Esophagus (tissue), 2 donors: ENCODE results near the gene SYNGR4. TPM values are rescaled to one million over a fixed set of nuclear protein-coding genes. Genes with fewer than 3 reads are reported as not detected.

ENCODE experiments used
- H3K27ac ChIP-seq, 2 donors: one replicate each; pipeline ENCODE4 v1.5.1; 2013; ENCODE audit warnings: low read depth in 2 of 2, mild to moderate bottlenecking in 2 of 2, inconsistent platforms in 1 of 2, low read length in 1 of 2, moderate library complexity in 1 of 2
- H3K27me3 ChIP-seq, 2 donors: one replicate each; pipeline ENCODE4 v1.6.1; 2013; ENCODE audit warnings: low read length in 2 of 2, control low read depth in 1 of 2, mild to moderate bottlenecking in 1 of 2; ENCODE audit not compliant: insufficient read depth in 2 of 2, control insufficient read depth in 1 of 2
- H3K36me3 ChIP-seq, 2 donors: one replicate each; pipeline ENCODE4 v1.6.1; 2013; ENCODE audit warnings: low read length in 1 of 2; ENCODE audit not compliant: control insufficient read depth in 2 of 2, insufficient read depth in 2 of 2
- H3K4me1 ChIP-seq, 2 donors: one replicate each; pipeline ENCODE4 v1.6.1; 2013; ENCODE audit warnings: low read length in 1 of 2; ENCODE audit not compliant: control insufficient read depth in 2 of 2, insufficient read depth in 2 of 2
- H3K4me3 ChIP-seq, 2 donors: one replicate each; pipeline ENCODE4 v1.5.1; 2013; ENCODE audit warnings: low read length in 2 of 2, mild to moderate bottlenecking in 2 of 2, low read depth in 1 of 2, moderate library complexity in 1 of 2
- H3K9me3 ChIP-seq, 2 donors: one replicate each; pipeline ENCODE4 v1.6.1; 2013; ENCODE audit warnings: mild to moderate bottlenecking in 2 of 2, low read depth in 1 of 2, low read length in 1 of 2, moderate library complexity in 1 of 2; ENCODE audit not compliant: control insufficient read depth in 2 of 2, insufficient read depth in 1 of 2
- WGBS, 2 donors: extraction: QIAGEN DNeasy Blood & Tissue Kit; methylation state at CpG; one replicate each; pipeline ENCODE4 v1.1.7; 2013; 5-methylcytosine and 5-hydroxymethylcytosine counted together
- polyA plus RNA-seq, 2 donors: library from polyadenylated mRNA; stranded (reverse); fragments of 200-250 nt; gene quantifications; one replicate each; pipeline ENCODE4 v1.2.3, GENCODE V29; 2013
- donor health status: healthy with polysubstance abuse.
- donor health status: Bipolar disorder and iron deficiency.

The SYNGR4 gene
- polyA plus RNA-seq, 2 donors: not detected

- Histone ChIP-seq H3K36me3 (no peaks in the 10 kb centered on the region), H3K9me3 (no peaks in the 10 kb centered on the region), H3K27ac (no peak overlapping the region), H3K4me3 (no peak overlapping the region), H3K4me1 (no peaks in the 10 kb centered on the region), H3K27me3 (no peaks in the 10 kb centered on the region)
- 87 to 89% methylated on average over 5 of the region's 5 CpGs for WGBS, 2 donors
Measured at GRCh38 chr19:48353677-48354076, 10.5 kb upstream of the SYNGR4 start.

GRCh38 chr19:48354332-48354992 is 9.7 kb upstream of the SYNGR4 start:
- H3K4me1 ChIP-seq: no peaks in the 10 kb centered on the region
- no peaks in the 10 kb centered on the region for H3K27me3 ChIP-seq
- whole genome bisulfite sequencing, 2 donors: 86 to 88% methylated on average over 15 of the region's 15 CpGs
- H3K9me3 ChIP-seq: no peaks in the 10 kb centered on the region
- H3K4me3 ChIP-seq: no peak overlapping the region
- H3K27ac ChIP-seq: no peak overlapping the region
- H3K36me3 ChIP-seq: no peaks in the 10 kb centered on the region

DNA sequence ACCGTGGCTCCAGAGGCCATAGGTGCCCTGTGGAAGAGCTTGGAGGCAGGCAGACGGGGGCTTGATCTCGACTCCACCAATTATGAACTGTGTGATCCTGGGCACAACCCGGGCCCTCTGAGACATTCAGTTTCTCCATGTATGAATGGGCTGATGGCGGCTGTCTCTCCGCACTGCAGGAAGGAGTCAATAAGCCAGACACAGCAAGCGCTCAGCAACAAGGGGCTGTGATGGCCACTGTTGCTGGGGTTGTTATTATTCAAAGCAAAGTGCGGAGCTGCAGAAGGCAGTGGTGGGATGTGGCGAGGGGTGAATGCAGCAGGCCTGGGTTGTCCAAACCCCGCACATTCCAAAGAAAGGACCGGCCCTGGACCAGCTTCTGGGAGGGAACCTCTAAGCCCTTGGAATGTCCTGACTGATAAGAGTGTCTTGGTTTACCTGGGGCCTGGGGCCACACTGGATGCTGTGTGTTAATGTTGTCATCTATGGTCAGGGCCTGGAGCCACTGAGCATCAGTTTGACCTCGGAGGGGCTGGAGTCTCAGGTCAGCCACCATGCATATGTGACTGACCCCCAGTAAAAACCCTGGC is 8.7 kb upstream of the SYNGR4 start:
- no peaks in the 10 kb centered on the region for H3K9me3 ChIP-seq
- H3K27me3 ChIP-seq: no peaks in the 10 kb centered on the region
- WGBS, 2 donors: 88 to 89% methylated on average over 12 of the region's 12 CpGs
- no peak overlapping the region for H3K4me3 ChIP-seq
- no peaks in the 10 kb centered on the region for H3K36me3 ChIP-seq
- H3K27ac ChIP-seq: no peak overlapping the region
- no peaks in the 10 kb centered on the region for H3K4me1 ChIP-seq

DNA sequence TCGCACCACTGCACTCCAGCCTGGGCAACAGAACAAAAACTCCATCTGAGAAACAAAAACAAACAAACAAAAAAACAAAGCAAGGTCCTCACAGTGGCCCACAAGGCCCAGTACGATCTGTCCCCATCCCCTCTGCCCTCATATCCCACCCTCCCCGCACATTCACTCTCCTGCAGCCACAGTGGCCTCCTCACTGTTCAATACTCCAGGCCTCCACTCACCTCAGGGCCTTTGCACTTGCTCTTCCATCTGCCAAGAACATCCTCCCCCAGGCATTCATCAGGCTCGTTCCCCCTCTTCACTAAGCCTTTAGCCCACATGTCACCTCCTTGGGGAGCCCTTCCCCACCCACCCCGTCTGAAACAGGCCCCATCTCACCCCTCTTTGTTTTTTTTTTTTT is 5.0 kb upstream of the SYNGR4 start:
- Histone ChIP-seq H3K4me1 (no peaks in the 10 kb centered on the region), H3K9me3 (no peaks in the 10 kb centered on the region), H3K4me3 (no peak overlapping the region), H3K27me3 (no peaks in the 10 kb centered on the region), H3K36me3 (no peaks in the 10 kb centered on the region), H3K27ac (no peak overlapping the region)
- 85 to 95% methylated on average over 5 of the region's 5 CpGs for WGBS, 2 donors

DNA sequence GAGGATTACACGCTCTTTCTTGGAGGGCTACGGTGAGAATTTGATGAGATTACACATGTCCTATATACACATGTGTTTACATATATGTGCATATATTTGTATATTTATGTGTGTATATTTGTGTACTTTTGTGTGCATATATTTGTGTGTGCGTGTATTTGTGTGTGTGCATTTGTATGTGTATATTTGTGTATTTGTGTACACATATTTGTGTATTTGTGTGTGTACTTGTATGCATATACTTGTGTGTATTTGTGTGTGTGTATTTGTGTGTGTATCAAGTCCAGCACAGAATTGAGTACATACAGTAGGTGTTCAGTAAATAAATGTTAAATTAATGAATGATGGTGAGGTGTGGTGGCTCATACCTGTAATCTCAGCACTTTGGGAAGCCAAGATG is 2.3 kb upstream of the SYNGR4 start:
- no peak overlapping the region for H3K4me3 ChIP-seq
- WGBS, 2 donors: 96 to 97% methylated on average over 3 of the region's 3 CpGs
- H3K4me1 ChIP-seq: no peaks in the 10 kb centered on the region
- H3K36me3 ChIP-seq: no peaks in the 10 kb centered on the region
- H3K9me3 ChIP-seq: no peaks in the 10 kb centered on the region
- H3K27me3 ChIP-seq: no peaks in the 10 kb centered on the region
- no peak overlapping the region for H3K27ac ChIP-seq

DNA sequence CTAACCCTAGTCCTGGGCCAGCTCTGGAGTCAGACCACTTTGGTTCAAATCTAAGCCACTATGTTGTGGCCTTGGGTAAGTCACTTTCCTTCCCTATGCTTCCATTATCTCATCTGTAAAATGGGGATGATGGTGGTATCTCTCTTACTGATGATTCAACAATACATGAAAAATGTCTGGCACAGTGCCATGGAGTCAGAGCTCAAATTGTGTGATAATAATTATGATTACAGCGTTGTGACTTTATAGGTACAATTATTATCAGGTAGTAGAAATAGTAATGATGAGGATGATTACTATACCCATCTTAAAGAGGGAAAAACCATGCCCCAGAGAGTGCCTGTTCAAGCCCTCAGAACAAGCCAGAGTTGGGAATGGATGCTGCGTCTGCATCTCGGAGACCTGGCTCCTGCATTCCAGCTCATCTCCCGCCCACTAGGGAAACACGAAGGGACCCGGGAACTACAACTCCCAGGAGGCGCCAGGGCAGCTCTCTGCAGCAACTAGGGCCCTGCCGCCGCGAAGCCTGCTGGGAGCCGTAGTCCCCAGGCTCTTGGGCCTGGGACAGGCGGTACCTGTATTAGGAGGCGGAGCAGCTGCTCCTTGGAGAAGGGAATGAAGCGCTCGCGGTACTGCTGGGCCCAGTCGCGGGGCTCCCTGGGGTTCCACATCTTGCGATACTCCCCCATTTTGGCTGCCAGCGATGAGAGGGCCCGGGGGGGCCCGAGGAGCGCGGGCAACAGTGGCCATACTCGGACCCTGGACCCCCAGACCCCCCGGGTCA is 1.3 kb upstream of the SYNGR4 start:
- Histone ChIP-seq H3K27ac (peak overlapping the region; percentile 97), H3K36me3 (no peaks in the 10 kb centered on the region), H3K27me3 (no peaks in the 10 kb centered on the region), H3K4me3 (peak overlapping the region; percentile 44 to 65), H3K9me3 (no peaks in the 10 kb centered on the region), H3K4me1 (no peaks in the 10 kb centered on the region)
- WGBS, 2 donors: 3 to 4% methylated on average over 26 of the region's 26 CpGs

- no peaks in the 10 kb centered on the region for H3K27me3 ChIP-seq
- H3K27ac ChIP-seq: peak overlapping the region; percentile 97
- H3K9me3 ChIP-seq: no peaks in the 10 kb centered on the region
- no peaks in the 10 kb centered on the region for H3K36me3 ChIP-seq
- 0 to 2% methylated on average over 10 of the region's 10 CpGs for WGBS, 2 donors
- H3K4me3 ChIP-seq: peak overlapping the region; percentile 44 to 65
- no peaks in the 10 kb centered on the region for H3K4me1 ChIP-seq
Measured at GRCh38 chr19:48363500-48363809, 712 bp upstream of the SYNGR4 start.

GRCh38 chr19:48364598-48365348 is 606 bp downstream of the SYNGR4 start:
- no peaks in the 10 kb centered on the region for H3K27me3 ChIP-seq
- no peaks in the 10 kb centered on the region for H3K9me3 ChIP-seq
- H3K27ac ChIP-seq: peak overlapping the region; percentile 2 to 67
- H3K4me1 ChIP-seq: no peaks in the 10 kb centered on the region
- peak overlapping the region in 1 of 2 donors; percentile 65 for H3K4me3 ChIP-seq
- H3K36me3 ChIP-seq: no peaks in the 10 kb centered on the region
- WGBS, 2 donors: 67 to 70% methylated on average over 10 of the region's 10 CpGs

- H3K27me3 ChIP-seq: no peaks in the 10 kb centered on the region
- WGBS, 2 donors: 93 to 94% methylated on average over 11 of the region's 11 CpGs
- H3K4me1 ChIP-seq: no peaks in the 10 kb centered on the region
- no peaks in the 10 kb centered on the region for H3K36me3 ChIP-seq
- H3K4me3 ChIP-seq: no peak overlapping the region
- H3K27ac ChIP-seq: no peak overlapping the region
- H3K9me3 ChIP-seq: no peaks in the 10 kb centered on the region
Measured at GRCh38 chr19:48365602-48366001, 1.4 kb downstream of the SYNGR4 start.
